ENCODE measurements around the gene SLC16A7.

Gene SLC16A7

DNA sequence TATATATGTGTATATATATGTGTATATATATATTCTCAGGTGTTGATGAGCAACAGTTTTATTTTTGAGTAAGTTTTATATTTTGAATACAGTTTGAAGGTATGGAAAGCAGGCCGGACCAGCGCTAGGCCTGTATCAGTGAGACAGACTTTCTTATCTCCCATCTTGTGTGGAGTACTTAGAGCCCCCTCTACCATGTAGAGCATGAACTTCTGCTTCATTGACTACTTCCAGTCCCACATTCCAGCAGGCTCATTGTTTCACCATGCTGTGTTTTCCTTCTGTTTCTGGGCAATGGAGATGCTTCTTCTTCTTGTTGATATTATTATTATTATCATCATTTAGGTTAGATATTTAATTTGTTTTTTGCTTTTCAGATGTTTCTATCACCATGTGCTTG, 76.4 kb downstream of the SLC16A7 start:
- no peak for DNase-seq

GRCh38 chr12:59675461-59675860, 79.6 kb downstream of the SLC16A7 start:
- DNase-seq: no peak

GRCh38 chr12:59677857-59678256, 82.0 kb downstream of the SLC16A7 start:
- DNase-seq: no peak

GRCh38 chr12:59678759-59679411, 83.1 kb downstream of the SLC16A7 start:
- DNase-seq: no peak

DNA sequence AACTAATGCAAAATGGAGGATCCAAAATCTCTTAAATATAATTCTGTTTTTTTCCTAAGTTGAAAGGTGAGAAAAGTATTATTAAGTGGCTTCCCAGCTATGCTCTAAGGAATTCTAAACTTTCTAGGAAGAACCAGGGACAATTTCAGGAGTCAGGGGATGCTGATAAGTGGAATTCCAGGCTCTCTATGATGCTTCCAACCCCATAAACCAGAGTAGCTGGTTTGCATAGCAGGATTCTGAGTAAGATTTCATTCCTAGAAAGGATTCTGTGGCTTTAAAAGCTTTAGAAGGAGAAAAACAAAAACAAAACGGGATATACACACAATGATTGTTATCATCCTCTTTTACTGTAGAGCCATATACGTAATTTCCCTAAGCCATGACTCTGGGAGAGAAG, 93.9 kb downstream of the SLC16A7 start:
- no peak for DNase-seq

DNA sequence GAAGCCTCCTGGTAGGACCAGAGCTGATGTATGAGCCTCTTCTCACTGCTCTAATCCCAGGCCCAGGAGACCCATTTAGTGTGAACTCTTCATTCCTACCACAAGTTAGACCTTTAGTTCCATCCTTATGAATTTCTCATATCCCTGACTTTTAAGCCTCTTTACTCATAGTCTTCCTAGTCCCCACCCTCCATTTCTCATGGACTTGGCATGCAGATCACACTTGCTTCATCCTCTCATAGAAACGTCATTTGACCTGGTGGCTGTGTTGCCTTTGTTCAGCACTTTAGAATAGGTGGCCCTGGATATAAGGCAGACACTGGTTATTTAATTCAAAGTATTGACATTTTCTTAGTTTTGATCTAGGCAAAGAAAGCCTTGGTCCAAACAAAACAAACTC, 99.5 kb downstream of the SLC16A7 start:
- no peak for DNase-seq

DNA sequence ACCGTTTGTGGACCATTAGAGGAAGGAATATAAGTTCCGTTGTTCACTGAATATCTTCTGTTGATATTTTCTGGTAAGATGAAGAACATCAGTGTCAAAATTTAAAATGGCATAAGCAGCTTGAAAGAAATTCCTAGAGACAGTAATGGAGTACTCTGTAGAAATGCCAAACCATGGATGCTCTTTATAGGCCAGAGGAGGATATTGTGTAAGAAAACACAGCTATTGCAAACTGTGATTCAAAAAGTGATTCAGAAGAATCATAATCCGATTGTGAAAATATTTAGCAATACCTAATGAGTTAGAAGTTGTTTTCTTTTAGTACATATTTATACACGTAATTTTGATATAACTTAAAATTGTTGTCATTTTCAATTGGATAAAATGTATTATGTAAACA, 102.8 kb downstream of the SLC16A7 start:
- DNase-seq: no peak

- DNase-seq: no peak
These were observed 103.8 kb downstream of the SLC16A7 start for GRCh38 chr12:59699421-59700152.

GRCh38 chr12:59700153-59700450, 104.3 kb downstream of the SLC16A7 start:
- no peak for DNase-seq

DNA sequence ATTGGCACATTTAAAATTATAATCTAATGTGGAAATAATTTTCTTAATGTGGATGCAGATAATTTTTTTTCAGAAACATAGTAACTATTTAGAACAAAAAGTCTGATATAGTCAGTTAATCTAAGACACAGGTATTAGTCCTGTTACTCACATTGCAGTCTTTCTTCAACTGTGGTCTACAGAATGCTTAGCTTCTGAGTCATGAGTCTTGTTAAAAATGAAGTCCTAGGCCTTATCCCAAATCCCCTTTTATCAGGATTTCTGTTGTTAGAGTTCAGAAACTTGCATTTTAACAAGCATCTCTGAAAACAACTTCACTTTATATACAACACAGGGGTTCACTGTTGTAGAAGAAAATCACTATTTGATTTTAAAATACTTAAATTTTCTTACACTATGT, 112.2 kb downstream of the SLC16A7 start:
- DNase-seq: no peak

DNA sequence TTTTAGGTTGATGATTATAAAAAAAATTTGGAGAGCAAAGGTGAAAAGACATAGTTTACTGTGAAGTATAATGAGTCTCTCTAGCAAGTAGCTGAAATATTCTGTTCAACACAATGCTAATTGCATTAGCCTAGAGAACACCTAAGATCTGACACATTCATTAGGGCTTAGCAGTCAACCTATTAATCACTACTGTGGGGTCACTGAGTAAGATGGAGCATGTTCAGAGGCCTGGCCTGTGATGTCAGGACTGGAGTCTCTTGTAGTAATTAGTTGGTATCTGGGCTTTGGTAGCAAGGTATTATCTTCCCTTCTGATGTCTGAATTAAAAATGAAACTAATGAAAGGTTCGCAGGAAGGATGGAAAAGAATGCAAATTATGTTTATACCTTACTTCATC, 112.7 kb downstream of the SLC16A7 start:
- no peak for DNase-seq

GRCh38 chr12:59710004-59710628, 114.3 kb downstream of the SLC16A7 start:
- no peak for DNase-seq

- DNase-seq: no peak
These were observed 115.1 kb downstream of the SLC16A7 start for GRCh38 chr12:59710964-59711363.

DNA sequence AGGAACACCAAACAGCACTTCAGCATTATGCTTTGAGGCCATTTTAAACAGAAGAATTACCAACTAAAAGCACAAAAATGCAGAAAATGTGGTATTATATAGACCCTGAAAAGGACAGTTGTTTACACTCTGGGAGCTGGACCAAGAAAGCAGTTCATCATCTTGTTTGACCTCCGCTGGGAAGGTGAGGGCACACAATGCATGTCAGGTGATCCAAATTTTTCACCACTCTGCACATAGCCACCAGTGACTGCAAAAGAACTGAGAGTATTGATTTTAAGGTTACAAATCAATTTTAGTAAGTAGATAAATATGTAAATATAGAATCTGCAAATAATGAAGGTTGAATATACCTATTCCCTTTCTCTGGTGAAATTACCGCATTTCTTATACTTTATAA, 119.6 kb downstream of the SLC16A7 start:
- no peak for DNase-seq

DNA sequence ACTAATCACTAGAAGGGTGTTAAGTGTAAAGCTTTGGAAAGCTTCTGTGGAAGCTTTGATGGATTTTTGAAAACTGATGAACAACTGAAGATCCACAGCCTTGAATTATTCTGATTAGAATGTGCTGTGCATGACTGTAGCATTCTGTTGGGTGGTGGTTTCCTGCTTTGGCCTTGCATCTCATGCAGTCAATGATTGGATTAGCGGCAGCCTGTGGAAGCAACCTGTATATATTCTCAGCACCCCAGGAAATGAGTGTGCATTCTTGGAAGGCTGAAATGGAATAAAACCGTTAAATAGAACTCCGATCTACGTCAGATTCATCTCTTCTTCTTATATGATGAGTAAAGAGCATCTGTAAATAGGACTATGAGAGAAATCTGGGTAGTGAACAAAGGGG, 120.2 kb downstream of the SLC16A7 start:
- DNase-seq: no peak

DNA sequence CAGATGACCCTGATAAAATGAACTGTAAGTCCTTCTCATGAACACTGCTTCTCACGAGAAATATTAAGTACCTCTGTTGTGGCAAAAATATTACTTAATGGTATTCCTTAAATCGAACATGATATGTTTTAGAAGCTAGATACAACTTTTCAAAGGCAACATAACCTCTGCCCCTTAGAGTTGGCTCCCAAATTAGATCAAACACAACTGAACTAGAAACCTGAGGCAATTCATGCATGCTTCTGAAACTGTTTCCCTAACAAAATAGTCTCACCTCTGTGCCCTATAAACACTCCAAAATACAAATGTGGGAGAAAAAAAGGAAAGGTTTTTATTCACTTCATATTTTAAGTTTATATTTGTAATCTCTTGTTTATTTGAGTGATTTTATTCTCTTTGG, 121.6 kb downstream of the SLC16A7 start:
- DNase-seq: no peak

GRCh38 chr12:59719701-59720100, 123.9 kb downstream of the SLC16A7 start:
- DNase-seq: no peak

DNA sequence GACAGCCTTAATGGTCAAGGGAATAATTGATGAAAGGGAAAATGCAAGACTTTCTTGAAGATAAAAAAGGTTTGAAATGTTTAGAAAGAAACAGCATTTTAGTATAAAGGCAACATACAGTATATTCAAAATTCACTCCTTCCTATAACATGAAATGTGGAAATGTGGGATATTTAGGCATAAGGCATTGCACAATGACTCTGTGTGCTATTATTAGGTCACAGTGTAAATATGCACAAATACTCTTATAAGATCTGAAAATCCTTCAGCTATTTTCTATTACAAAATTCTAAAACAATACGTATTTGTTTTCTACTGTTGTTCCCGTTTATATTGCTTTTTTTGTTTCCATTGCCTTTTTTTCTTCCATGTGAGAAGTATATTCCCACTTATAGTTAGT, 127.7 kb downstream of the SLC16A7 start:
- DNase-seq: no peak

GRCh38 chr12:59724011-59724695, 128.3 kb downstream of the SLC16A7 start:
- DNase-seq: no peak

- no peak for DNase-seq
These were observed 137.4 kb downstream of the SLC16A7 start for GRCh38 chr12:59733200-59733599.

DNA sequence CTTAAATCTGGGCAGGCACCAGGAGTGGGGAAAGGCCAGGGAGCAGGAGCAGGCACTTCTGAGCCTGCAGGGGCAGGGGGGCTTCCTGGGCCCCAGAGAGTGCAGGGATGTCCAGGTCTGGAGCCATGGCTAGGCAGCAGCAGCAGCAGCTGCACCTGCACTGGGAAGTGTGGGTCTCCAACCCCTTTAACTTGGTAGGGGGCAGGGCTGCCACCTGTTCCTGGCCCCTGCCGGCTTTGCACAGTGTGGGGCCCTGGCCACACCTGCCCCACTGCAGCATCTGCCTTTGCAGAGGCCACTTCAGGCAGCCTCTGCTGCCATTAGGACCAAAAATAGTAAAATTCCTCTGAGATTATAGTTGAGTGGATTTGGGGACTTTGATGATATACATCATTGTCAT, 138.5 kb downstream of the SLC16A7 start:
- no peak for DNase-seq

GRCh38 chr12:59735231-59735630, 139.4 kb downstream of the SLC16A7 start:
- DNase-seq: no peak

GRCh38 chr12:59736359-59736758, 140.5 kb downstream of the SLC16A7 start:
- no peak for DNase-seq

GRCh38 chr12:59736786-59737185, 141.0 kb downstream of the SLC16A7 start:
- DNase-seq: no peak
